ENCODE data around the gene C20orf204. TPM values are rescaled to one million over a fixed set of nuclear protein-coding genes. Genes with fewer than 3 reads are reported as not detected.
A peak's percentile ranks its signal among the peaks of the same experiment; 100 is the strongest.

C20orf204 gene
- total and polyA plus RNA-seq, 2 of the 8 experiments (the other 6 are each of a cell fraction or from before 2014, with no cell fraction given), result 0.39 to 0.52 TPM

DNA sequence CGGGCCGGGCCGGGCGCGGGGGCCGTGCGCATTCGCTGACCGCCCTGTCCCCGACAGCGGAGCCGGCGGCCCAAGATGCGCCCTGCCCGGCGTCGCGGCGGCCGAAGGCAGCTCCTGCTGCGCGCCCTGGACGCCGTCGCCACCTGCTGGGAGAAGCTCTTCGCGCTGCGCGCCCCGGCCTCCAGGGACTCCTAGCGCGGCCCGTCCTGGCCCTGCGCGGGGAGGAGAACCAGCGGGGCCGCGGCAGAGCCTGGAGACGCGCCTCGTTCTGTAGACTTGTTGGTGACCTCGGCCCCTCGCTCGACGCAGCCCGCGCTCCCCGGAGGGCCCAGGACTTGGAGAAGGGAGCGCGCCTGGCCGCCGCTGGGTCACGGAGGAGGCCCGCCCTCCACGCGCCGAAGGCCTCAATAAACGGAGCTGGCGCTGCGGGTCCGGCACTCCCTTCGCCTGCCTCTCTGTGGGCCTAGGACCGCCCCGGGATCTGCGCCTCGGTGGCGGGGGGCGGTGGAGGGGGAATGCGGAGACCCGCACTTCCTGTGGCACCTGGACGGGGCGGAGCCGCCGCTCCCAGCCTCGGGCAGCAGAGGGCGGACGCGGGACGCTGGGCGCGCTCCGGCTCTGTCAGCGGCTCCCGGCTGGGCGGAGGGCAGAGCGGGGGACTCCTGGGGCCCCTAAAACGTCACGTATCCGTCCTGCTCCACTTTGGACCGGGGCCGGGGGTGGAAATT lies 2.7 kb downstream of the C20orf204 start (continued):
- TF ChIP-seq, protein P1, sequence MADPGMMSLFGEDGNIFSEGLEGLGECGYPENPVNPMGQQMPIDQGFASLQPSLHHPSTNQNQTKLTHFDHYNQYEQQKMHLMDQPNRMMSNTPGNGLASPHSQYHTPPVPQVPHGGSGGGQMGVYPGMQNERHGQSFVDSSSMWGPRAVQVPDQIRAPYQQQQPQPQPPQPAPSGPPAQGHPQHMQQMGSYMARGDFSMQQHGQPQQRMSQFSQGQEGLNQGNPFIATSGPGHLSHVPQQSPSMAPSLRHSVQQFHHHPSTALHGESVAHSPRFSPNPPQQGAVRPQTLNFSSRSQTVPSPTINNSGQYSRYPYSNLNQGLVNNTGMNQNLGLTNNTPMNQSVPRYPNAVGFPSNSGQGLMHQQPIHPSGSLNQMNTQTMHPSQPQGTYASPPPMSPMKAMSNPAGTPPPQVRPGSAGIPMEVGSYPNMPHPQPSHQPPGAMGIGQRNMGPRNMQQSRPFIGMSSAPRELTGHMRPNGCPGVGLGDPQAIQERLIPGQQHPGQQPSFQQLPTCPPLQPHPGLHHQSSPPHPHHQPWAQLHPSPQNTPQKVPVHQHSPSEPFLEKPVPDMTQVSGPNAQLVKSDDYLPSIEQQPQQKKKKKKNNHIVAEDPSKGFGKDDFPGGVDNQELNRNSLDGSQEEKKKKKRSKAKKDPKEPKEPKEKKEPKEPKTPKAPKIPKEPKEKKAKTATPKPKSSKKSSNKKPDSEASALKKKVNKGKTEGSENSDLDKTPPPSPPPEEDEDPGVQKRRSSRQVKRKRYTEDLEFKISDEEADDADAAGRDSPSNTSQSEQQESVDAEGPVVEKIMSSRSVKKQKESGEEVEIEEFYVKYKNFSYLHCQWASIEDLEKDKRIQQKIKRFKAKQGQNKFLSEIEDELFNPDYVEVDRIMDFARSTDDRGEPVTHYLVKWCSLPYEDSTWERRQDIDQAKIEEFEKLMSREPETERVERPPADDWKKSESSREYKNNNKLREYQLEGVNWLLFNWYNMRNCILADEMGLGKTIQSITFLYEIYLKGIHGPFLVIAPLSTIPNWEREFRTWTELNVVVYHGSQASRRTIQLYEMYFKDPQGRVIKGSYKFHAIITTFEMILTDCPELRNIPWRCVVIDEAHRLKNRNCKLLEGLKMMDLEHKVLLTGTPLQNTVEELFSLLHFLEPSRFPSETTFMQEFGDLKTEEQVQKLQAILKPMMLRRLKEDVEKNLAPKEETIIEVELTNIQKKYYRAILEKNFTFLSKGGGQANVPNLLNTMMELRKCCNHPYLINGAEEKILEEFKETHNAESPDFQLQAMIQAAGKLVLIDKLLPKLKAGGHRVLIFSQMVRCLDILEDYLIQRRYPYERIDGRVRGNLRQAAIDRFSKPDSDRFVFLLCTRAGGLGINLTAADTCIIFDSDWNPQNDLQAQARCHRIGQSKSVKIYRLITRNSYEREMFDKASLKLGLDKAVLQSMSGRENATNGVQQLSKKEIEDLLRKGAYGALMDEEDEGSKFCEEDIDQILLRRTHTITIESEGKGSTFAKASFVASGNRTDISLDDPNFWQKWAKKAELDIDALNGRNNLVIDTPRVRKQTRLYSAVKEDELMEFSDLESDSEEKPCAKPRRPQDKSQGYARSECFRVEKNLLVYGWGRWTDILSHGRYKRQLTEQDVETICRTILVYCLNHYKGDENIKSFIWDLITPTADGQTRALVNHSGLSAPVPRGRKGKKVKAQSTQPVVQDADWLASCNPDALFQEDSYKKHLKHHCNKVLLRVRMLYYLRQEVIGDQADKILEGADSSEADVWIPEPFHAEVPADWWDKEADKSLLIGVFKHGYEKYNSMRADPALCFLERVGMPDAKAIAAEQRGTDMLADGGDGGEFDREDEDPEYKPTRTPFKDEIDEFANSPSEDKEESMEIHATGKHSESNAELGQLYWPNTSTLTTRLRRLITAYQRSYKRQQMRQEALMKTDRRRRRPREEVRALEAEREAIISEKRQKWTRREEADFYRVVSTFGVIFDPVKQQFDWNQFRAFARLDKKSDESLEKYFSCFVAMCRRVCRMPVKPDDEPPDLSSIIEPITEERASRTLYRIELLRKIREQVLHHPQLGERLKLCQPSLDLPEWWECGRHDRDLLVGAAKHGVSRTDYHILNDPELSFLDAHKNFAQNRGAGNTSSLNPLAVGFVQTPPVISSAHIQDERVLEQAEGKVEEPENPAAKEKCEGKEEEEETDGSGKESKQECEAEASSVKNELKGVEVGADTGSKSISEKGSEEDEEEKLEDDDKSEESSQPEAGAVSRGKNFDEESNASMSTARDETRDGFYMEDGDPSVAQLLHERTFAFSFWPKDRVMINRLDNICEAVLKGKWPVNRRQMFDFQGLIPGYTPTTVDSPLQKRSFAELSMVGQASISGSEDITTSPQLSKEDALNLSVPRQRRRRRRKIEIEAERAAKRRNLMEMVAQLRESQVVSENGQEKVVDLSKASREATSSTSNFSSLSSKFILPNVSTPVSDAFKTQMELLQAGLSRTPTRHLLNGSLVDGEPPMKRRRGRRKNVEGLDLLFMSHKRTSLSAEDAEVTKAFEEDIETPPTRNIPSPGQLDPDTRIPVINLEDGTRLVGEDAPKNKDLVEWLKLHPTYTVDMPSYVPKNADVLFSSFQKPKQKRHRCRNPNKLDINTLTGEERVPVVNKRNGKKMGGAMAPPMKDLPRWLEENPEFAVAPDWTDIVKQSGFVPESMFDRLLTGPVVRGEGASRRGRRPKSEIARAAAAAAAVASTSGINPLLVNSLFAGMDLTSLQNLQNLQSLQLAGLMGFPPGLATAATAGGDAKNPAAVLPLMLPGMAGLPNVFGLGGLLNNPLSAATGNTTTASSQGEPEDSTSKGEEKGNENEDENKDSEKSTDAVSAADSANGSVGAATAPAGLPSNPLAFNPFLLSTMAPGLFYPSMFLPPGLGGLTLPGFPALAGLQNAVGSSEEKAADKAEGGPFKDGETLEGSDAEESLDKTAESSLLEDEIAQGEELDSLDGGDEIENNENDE (IDR thresholded peaks at IDR 0.05; ENCODE audit: insufficient replicate concordance, low read length), result no peak
- TF ChIP-seq GTF2F1 (IDR thresholded peaks at IDR 0.05; ENCODE audit: borderline replicate concordance, low read depth, low read length) (no peak), CBX5 (IDR thresholded peaks at IDR 0.05; ENCODE audit: low read depth, low read length) (no peak), EZH2 (IDR thresholded peaks at IDR 0.05; ENCODE audit: low read depth, low read length, severe bottlenecking) (peak; percentile 21), JUND (IDR thresholded peaks at IDR 0.05; ENCODE audit: low read length) (no peak), TAF1 (IDR thresholded peaks at IDR 0.05; ENCODE audit: low read depth, low read length) (no peak), RBBP5 (IDR thresholded peaks at IDR 0.05; ENCODE audit: borderline replicate concordance, low read depth, low read length) (no peak; the same call in 1 of the 2 replicates), HDAC2 (IDR thresholded peaks at IDR 0.05; ENCODE audit: borderline replicate concordance in 1 of 2, low read depth in 2 of 2, low read length in 2 of 2) (no peak), SP1 (IDR thresholded peaks at IDR 0.05; ENCODE audit: low read depth, low read length) (no peak)
